ENCODE data around the gene PGPEP1.
"Not testable (repeated sequence)": the region's sequence is repeated elsewhere in the genome, so short reads cannot be mapped to it uniquely, and the experiment has no call there.

PGPEP1 gene

DNA sequence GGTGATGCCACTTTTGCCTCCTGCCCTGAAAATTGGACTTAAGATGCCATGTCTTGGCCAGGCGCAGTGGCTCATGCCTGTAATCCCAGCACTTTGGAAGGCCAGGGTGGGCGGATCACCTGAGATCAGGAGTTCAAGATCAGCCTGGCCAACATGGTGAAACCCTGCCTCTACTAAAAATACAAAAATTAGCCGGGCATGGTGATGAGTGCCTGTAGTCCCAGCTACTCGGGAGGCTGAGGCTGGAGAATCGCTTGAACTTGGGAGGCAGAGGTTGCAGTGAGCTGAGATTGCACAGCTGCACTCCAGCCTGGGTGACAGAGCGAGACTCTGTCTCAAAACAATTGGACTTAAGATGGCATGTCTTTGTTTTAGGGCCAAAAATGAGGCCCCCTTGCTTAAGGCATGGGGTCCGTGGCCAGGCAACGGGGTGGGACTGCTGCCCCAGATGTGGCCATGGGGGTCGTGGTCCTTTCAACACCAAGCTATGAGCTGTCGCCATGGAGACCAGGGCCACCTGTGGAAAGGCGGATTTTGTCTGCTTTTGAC, 24.0 kb downstream of the PGPEP1 start:
- not testable (repeated sequence) for DNase-seq (ENCODE audit: low read depth in 2 of 2)

DNA sequence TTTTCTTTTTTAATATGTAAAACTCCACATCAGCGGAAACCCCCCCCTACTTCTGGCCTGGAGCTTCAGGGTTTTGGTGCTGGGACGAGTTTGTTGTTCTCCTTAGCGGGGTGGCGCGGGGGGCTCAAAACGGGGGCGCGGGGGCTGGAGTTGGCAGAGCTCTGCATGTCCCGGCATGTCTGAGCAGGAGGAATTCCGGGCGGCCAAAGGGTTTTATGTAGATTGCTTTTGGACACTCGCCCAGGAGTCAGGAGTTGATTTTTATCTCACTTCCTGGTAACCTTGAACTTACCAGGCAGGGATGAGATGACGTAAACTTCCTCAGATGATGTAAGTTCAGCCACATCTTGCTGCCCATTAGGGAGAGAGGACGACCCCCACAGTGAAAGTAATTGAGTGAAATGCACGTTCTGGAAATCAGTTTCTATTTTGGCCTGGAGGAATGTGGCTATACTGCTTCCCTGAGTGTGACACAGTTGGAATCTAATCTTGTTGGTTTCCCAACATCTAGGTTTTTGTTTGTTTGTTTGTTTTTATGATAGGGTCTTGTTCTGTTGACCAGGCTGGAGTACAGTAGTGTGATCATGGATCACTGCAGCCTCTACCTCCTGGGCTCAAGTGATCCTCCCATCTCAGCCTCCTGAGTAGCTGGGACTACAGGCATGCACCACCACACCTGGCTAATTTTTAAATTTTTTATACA, 24.6 kb downstream of the PGPEP1 start:
- no peak for DNase-seq (ENCODE audit: low read depth in 2 of 2)

DNA sequence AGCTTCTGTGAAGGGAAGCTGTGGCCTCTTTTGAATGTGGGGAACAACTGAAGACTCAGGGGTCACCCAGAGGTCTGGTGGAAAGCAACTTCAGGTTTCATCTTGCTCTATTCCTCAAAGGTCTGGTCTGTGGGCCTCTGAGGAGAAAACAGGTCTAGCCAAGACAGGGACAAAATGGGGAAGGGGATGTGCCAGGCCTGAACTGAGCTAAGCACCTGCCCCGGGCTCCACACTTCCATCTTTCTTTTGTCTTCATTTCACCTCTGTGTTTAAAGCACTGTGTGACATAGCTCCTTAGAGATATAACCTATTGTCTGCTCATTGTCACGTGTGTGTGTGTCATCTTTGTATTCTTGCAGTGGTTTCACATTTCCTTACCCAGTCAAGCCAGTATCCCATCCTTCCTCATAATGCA, 25.6 kb downstream of the PGPEP1 start:
- DNase-seq (ENCODE audit: low read depth in 2 of 2) = no peak

DNA sequence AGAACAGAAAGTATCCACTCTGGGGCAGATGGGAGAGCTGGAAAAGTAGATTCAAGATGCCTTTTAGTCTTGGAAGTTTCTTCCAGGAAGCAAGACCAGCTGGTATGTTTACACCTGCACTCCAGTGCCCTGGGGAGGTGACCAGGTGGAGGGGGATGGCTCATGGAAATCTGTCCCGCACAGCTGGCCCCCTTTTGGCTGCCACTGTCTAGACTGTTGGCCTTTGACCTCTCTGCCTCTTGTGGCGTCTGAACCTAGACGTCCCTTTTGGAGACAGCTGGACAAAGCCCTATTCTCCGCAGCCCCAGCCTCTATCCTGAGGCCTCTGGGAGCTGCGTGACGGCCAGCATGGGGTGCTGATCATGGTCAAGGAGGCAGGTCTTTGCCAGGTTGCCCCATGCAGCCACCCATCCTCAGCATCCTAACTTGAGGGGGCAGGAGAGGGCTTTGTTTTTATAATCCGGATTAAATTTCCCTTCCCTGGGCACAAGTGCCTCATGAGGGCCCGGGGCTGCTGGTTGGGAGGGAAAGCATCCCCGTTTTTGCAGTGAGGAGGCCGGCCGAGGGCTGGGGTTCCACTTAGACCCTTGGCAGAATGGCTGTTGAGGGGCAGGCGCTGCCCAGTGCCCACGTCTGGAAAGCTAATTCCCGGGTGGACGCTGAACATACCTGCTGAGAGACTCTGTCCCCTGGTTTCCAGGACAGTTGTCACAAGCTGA, 28.3 kb downstream of the PGPEP1 start:
- no peak for DNase-seq (ENCODE audit: low read depth in 2 of 2)

DNA sequence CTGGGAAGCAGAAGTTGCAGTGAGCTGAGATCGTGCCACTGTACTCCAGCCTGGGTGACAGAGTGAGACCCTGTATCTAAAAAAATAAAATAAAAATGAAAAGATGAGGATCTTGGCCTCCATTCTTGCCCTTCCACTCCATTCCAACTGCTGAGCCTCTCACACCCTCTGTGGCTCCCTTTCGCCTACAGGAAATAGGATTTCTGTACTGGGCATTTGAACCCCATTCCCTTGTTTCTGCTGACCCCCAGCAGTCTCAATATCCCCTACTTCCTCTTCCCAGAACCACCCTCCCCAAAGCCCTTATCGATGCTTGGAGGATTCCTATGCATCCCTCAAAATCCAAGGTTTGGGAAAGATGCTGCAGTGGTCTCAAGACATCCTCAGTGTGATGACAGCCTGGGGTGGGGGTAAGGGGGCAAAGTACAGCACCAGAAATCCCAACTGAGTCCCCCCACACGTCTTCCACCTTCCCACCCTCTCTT, 33.1 kb downstream of the PGPEP1 start:
- DNase-seq (ENCODE audit: low read depth in 2 of 2) = no peak

DNA sequence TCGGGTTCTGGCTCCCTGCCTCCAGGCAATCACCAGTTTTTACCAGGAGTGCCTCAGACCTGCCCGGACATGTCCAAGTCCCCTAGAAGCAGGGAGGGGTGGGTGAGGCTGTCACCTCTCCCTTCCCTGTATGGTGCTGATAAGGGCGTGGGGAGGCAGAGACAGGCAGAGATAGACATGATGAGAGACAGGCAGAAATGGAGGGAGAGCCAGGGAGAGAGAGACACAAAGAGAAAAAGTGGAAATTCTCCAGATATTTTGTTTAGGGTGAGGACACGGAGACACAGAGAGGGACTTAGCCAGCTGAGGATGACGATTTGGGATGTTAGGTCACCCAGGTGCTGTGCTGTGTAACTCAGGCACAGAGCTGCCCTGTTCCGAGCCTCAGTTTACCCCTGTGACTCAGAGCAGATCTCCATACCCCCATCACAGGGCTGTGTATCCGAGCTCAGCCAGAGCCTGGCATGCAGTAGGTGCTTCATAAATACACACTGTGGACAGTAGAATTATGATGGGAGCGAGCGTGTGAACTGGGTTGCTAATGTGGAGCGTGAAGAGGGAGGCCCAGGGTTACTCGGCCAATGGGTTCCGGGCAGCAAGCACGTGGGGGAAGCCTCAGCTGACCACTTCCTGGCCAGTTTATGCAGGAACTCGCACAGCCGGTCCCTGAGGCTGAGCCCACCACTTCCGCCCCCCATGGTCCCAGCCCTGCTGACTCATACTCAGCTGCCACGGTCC, 33.7 kb downstream of the PGPEP1 start:
- peak; percentile 24 to 48 for DNase-seq (ENCODE audit: low read depth in 2 of 2)

DNA sequence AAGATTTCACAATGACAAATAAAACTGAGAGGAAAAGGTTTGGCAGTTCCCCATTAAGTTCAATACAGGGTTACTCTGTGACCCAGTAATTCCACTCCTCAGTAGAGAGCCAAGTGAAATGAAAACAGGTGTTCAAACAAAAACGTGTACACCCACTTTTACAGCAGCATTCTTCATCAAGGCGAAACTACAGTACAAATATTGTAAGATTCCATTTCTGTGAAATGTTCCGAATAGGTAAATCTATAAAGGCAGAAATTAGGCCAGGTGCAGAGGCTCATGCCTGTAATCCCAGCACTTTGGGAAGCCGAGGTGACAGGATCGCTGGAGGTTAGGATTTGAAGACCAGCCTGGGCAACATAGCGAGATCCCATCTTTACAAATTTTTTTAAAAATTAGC, 36.6 kb downstream of the PGPEP1 start:
- DNase-seq (ENCODE audit: low read depth in 2 of 2) = no peak

DNA sequence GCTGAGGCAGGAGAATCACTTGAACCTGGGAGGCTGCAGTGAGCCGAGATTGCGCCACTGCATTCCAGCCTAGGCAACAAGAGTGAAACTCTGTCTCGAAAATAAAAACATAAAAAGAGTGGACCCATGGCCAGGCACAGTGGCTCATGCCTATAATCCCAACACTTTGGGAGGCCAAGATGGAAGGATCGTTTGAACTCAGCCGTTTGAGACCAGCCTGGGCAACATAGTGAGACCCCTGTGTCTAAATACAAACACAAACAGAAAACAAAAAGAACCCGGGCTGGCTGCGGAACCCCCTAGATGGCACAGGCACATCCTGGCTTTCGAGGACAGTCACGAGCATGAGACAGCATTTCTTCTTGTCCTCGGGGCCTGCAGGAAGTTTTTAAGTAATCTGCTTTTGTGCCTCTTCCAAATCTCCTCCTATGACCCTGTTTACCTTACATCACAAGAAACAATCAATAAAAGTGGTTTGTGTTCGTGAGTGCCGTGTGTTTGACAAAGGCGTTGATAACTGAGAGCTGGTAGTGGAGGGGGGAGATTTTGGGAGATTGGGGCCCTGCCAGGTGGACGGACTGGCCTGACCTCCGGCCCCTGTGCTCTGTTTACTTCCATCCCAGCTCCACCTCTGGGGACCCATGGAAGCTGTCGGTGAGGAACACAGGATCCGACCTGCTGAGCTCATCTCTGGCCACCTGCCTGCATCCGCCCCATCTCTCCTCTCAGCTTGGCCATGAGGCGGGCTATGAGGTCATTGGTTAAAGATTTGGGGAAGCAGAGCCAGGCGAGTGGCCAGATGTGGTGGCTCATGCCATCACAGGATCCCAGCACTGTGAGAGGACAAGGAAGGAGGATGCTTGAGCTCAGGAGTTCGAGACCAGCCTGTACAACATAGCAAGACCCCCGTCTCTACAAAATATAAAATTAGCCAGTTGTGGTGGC, 39.7 kb downstream of the PGPEP1 start:
- DNase-seq (ENCODE audit: low read depth in 2 of 2) = no peak

DNA sequence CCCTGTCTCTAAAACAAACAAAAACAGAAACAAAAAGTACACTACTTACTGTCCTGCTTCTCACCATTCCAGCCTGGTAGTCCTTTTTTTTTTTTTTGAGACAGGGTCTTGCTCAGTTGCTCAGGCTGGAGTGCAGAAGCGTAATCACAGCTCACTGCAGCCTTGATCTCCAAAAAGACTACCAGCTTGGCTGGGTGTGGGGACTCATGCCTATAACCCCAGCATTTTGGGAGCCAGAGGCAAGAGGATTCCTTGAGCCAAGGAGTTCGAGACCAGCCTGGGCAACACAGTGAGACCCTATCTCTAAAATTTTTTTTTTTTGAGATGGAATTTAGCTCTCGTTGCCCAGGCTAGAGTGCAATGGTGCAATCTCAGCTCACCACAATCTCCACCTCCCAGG, 40.4 kb downstream of the PGPEP1 start:
- no peak for DNase-seq (ENCODE audit: low read depth in 2 of 2)

DNA sequence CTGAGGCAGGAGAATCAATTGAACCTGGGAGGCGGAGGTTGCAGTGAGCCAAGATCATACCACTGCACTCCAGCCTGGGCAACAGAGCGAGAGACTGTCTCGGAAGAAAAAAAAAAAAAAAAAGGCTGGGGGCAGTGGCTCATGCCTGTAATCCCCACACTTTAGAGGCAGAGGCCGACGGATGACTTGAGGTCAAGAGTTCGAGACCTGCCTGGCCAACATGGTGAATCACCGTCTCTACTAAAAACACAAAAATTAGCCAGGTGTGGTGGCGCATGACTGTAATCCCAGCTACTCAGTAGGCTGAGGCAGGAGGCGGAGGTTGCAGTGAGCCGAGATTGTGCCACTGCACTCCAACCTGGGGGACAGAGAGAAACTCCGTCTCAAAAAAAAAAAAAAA, 43.2 kb downstream of the PGPEP1 start:
- DNase-seq (ENCODE audit: low read depth in 2 of 2) = not testable (repeated sequence)

DNA sequence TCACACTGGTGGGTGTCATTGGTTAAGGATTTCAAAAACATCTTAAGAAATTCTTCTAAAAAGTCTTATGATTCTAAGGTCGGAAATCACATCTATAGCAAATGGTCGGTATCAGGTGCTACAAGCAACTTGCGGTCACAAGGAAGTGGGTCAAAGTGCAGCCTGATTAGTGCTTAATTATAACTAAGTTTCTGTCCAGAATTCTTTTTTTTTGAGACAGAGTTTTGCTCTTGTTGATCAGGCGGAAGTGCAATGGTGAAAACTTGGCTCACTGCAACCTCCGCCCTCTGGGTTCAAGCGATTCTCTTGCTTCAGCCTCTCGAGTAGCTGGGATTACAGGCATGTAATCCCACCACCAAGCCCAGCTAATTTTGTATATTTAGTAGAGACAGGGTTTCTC, 44.4 kb downstream of the PGPEP1 start:
- DNase-seq (ENCODE audit: low read depth in 2 of 2) = no peak

DNA sequence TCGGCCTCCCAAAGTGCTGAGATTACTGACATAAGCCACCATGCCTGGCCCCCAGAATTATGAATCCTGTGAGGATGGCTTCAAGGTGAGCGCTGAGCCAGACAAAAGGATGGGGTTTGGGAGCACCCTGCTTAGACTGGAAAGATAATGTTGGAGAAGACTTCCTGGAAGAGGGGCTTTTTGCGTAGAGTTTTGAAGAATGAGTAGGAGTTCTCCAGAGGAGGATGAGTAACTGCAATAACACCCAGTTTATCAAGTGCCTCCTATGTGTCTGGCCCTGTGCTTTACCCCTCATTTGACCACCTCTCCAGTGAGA, 44.9 kb downstream of the PGPEP1 start:
- DNase-seq (ENCODE audit: low read depth in 2 of 2) = no peak

DNA sequence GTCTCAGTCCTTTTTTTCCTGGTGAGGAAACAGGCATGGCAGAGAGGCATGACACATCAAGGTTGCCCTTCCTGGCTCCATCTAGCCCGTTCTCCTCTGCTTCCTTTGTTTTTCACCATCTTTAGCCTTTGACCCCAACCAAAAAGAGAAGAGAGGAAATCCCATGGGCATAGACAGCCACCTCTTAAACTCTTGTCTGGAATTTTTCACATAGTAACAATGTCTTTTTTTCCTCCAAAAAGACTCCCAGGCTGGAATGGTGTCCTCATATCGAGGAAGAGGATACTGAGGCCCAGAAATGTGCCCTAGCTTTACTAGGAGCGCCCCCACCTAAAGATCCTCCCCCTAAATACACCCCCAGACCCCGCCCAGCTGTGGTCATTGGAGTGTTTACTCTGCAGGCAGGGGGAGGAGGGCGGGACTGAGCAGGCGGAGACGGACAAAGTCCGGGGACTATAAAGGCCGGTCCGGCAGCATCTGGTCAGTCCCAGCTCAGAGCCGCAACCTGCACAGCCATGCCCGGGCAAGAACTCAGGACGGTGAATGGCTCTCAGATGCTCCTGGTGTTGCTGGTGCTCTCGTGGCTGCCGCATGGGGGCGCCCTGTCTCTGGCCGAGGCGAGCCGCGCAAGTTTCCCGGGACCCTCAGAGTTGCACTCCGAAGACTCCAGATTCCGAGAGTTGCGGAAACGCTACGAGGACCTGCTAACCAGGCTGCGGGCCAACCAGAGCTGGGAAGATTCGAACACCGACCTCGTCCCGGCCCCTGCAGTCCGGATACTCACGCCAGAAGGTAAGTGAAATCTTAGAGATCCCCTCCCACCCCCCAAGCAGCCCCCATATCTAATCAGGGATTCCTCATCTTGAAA, 45.5 kb downstream of the PGPEP1 start, which contains the start of gene GDF15:
GDF15 (plus strand) TSS at position 484 of the 868 bp plus-strand sequence; CDS start at position 516, 32 bp downstream.
- no peak for DNase-seq (ENCODE audit: low read depth in 2 of 2)

DNA sequence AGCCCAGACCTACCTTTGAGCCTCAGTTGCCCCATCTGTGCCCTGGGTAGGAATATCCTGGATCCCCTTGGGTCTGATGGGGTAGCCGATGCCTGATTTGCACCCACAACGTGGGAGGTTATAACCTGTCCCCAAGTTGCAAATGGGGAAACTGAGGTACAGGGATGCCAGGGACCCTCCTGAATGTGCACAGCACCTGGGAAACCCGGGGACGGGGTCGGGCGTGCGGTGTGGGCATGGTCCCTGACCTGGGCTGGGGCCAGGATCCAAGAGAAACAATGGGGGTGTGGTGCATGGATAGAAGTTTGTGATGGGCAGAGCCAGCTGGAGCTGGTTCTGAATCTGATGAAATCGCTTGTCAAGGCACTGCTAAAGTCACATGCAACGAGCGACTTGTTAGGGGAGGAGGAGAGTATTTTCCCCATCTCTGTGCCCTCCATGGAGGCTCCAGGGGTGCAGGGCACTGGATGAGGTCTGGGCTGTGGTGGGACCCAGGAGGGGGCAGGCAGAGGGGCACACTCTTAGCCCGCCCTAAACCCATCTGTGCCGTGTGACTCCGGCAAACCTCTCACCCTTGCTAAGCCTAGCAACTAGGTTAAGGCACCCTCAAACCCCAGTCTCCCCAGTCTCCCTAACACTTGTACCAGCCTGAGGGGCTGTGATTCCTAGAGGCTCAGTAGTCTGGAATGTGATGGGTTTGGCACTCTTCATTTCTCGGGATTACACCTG, 46.3 kb downstream of the PGPEP1 start:
- no peak for DNase-seq (ENCODE audit: low read depth in 2 of 2)

DNA sequence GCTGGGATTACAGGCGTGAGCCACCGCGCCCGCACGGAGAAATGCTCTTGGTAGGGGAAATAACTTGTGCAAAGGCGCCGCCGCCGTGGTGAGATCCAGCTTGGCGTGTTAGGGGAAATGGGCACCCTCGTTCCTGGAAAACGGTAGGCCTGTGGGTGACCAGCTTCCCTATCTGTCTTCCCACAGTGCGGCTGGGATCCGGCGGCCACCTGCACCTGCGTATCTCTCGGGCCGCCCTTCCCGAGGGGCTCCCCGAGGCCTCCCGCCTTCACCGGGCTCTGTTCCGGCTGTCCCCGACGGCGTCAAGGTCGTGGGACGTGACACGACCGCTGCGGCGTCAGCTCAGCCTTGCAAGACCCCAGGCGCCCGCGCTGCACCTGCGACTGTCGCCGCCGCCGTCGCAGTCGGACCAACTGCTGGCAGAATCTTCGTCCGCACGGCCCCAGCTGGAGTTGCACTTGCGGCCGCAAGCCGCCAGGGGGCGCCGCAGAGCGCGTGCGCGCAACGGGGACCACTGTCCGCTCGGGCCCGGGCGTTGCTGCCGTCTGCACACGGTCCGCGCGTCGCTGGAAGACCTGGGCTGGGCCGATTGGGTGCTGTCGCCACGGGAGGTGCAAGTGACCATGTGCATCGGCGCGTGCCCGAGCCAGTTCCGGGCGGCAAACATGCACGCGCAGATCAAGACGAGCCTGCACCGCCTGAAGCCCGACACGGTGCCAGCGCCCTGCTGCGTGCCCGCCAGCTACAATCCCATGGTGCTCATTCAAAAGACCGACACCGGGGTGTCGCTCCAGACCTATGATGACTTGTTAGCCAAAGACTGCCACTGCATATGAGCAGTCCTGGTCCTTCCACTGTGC, 47.9 kb downstream of the PGPEP1 start:
- peak; percentile 57 to 61 for DNase-seq (ENCODE audit: low read depth in 2 of 2)

DNA sequence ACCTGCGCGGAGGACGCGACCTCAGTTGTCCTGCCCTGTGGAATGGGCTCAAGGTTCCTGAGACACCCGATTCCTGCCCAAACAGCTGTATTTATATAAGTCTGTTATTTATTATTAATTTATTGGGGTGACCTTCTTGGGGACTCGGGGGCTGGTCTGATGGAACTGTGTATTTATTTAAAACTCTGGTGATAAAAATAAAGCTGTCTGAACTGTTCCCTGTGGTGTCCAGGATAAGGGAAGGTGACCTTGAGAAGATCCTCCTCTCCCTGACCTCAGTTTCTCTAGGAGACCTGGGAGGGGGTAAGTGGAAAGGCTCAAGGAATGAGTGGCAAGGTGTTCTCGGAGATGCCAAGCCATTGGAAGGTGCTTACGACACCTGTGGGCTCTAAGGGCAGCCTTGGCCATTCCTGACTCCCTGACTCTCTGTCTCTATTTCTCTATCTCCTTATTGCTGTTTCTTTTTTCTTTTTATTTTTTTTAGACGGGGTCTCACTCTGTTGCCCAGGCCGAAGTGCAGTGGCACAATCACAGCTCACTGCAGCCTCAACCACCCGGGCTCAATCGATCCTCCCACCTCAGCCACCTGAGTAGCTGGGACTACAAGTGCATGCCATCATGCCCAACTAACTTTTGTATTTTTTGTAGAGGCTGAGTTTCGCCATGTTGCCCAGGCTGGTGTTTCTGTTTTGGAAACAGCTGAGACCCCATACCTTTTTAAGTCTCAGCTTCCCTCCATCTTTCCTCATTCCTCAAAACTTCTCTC, 48.7 kb downstream of the PGPEP1 start:
- DNase-seq (ENCODE audit: low read depth in 2 of 2) = no peak

DNA sequence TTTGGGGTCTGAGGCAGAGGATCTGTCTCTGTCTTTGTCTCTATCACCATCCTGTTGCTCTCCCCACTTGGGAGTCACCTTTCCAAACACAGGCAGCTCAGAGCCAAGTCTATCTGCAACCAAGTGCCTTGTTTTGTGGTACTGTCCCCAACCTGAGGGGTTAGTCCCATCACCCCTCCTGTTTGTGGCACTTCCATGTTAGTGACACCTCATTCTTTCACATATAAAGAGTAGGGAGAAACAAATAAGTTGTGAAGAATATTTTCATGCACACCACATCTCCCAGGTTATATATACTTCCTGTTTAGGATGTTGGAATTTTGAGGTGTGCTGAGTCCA, 49.3 kb downstream of the PGPEP1 start:
- DNase-seq (ENCODE audit: low read depth in 2 of 2) = no peak

Data from stimulated activated CD8-positive, alpha-beta memory T cell treated with anti-CD3 and anti-CD28 coated beads, Interleukin-2, amount 100 ng/mL, for 1 hour (primary cell).